K562 (cell line): ENCODE data around the gene HOXD9.

Experiments
- CHD2 ChIP-seq: IDR thresholded peaks from 2 replicates; pipeline ENCODE4 v1.6.1; 2011; ENCODE audit warnings: low read depth, low read length
- CTCF ChIP-seq, 3 experiments: IDR thresholded peaks in 2 of 3; conservative IDR thresholded peaks in 1 of 3; 2 replicates each; pipeline ENCODE4 v1.5.1; 2011 to 2012; ENCODE audit warnings: low read length in 3 of 3, mild to moderate bottlenecking in 3 of 3, control low read depth in 2 of 3, improper control_type of control experiment in 1 of 3, inconsistent platforms in 1 of 3, low read depth in 1 of 3, mixed read lengths in 1 of 3, moderate library complexity in 1 of 3; ENCODE audit not compliant: insufficient read depth in 2 of 3

GRCh38 chr2:176111846-176112374 is 10.6 kb upstream of the HOXD9 start:
- no peak for TF ChIP-seq CTCF (IDR thresholded peaks at IDR 0.05 in 2 of 3, conservative IDR thresholded peaks at IDR 0.05 in 1 of 3; ENCODE audit: insufficient read depth in 2 of 3, low read depth in 1 of 3, low read length in 3 of 3)
- TF ChIP-seq CHD2 = no peak
